Measurements from ENCODE around the gene TTF1.

DNA sequence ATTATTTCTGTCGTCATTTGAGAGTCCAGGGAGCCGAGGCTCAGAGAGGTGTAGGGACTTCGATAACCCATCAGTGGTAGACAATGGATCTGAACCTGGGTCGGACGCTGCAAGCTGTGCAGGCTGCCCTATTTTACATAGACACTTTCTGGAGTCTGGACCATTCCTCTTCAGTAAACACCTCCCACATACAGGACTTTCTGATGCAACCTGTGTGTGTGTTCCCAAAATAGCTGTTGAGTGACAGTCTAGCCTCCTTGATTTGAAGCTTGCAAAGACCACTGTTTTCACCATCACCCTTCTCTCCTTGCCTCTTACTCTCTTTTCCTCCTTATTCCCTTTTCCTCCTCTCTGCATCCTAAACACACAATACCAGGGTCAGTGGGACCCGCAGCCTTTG lies 34.1 kb upstream of the TTF1 start:
- TF ChIP-seq, protein P1, sequence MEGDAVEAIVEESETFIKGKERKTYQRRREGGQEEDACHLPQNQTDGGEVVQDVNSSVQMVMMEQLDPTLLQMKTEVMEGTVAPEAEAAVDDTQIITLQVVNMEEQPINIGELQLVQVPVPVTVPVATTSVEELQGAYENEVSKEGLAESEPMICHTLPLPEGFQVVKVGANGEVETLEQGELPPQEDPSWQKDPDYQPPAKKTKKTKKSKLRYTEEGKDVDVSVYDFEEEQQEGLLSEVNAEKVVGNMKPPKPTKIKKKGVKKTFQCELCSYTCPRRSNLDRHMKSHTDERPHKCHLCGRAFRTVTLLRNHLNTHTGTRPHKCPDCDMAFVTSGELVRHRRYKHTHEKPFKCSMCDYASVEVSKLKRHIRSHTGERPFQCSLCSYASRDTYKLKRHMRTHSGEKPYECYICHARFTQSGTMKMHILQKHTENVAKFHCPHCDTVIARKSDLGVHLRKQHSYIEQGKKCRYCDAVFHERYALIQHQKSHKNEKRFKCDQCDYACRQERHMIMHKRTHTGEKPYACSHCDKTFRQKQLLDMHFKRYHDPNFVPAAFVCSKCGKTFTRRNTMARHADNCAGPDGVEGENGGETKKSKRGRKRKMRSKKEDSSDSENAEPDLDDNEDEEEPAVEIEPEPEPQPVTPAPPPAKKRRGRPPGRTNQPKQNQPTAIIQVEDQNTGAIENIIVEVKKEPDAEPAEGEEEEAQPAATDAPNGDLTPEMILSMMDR (IDR thresholded peaks at IDR 0.05) = no peak
- no peak for TF ChIP-seq POLR2A (IDR thresholded peaks at IDR 0.05)

All from lower leg skin (tissue), 3 donors.